ENCODE measurements around the gene EFNA2. TPM values are rescaled to one million over a fixed set of nuclear protein-coding genes. Genes with fewer than 3 reads are reported as not detected.

The EFNA2 gene
- total RNA-seq, 2 experiments from 2014 or later: not detected

GRCh38 chr19:1255186-1256161, 30.2 kb upstream of the EFNA2 start:
- peak overlapping the region; percentile 1 for H3K27ac Mint-ChIP-seq
- DNase-seq: no peak
- peaks cover 40% of the 10 kb centered on the region for H3K4me1 Mint-ChIP-seq
- no peak for ATAC-seq
- intact Hi-C loops (cut with DNase I, micrococcal nuclease): no loop called here
- peak overlapping the region; percentile 15 for H3K4me3 Mint-ChIP-seq
- H3K9me3 Mint-ChIP-seq (ENCODE audit: low read depth): no peaks in the 10 kb centered on the region
- H3K36me3 Mint-ChIP-seq (ENCODE audit: low read depth): peaks cover 60% of the 10 kb centered on the region
- H3K27me3 Mint-ChIP-seq: no peaks in the 10 kb centered on the region
- CTCF ChIA-PET: interaction anchor here (0.7 to 2.8 kb wide), 5 partner anchors 11 to 153 kb away, joined by 3 to 18 read pairs (median 4); partner anchors contain the start of gene CIRBP
- POLR2A ChIA-PET: interaction anchor here (0.7 to 2.7 kb wide), 2 partner anchors 13 to 174 kb away, joined by 3 to 7 read pairs; partner anchors contain the start of gene CIRBP

DNA sequence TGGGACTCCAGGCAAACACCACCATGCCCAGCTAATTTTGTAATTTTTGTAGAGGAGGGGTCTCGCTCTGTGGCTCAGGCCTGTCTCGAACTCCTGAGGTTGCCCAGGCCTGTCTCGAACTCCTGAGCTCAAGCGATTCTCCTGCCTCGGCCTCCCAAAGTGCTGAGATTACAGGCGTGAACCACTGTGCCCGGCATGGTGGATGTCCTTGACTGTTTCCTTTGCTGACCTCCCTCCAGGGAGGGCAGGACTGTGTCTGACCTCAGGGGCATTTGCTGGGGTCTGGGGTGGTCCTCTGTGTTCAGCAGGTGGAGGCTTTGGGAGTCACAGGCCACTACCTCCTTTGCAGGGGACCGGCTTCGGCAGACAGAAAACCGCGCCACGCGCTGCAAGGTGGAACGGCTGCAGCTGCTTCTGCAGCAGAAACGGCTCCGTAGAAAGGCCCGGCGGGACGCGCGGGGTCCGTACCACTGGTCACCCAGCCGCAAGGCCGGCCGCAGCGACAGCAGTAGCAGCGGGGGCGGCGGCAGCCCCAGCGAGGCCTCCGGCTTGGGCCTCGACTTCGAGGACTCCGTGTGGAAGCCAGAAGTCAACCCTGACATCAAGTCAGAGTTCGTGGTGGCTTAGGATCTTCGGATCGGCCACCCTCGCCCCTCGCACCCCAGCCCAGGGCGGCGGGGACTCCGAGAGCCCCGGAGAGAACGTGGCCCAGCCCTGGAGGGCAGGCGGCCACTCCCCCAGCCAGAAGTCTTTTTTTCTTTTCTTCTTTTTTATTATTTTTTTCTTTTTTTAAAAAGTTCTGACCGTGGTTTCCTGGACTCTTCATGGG, 28.8 kb upstream of the EFNA2 start:
- no peak for ATAC-seq
- CTCF ChIA-PET: interaction anchor here (0.7 to 1.8 kb wide), 5 partner anchors 12 to 154 kb away, joined by 3 to 6 read pairs (median 4); partner anchors contain the start of gene CIRBP

GRCh38 chr19:1257475-1258162, 28.1 kb upstream of the EFNA2 start:
- peak overlapping the region; percentile 95 for H3K4me3 Mint-ChIP-seq
- intact Hi-C loops (cut with DNase I, micrococcal nuclease): no loop called here
- H3K27me3 Mint-ChIP-seq: no peaks in the 10 kb centered on the region
- DNase-seq (no peak), ATAC-seq (no peak)
- peak overlapping the region; percentile 97 for H3K27ac Mint-ChIP-seq
- peaks cover 52% of the 10 kb centered on the region for H3K36me3 Mint-ChIP-seq (ENCODE audit: low read depth)
- POLR2A ChIA-PET: no interaction called here
- peaks cover 52% of the 10 kb centered on the region for H3K4me1 Mint-ChIP-seq
- CTCF ChIA-PET: interaction anchor here (1.8 kb wide), 1 partner anchor 13 kb away, joined by 6 read pairs; no protein-coding TSS in a partner anchor
- no peaks in the 10 kb centered on the region for H3K9me3 Mint-ChIP-seq (ENCODE audit: low read depth)

More for the DNA sequence above, 28.8 kb upstream of the EFNA2 start:
- Mint-ChIP-seq H3K4me1 (peaks cover 47% of the 10 kb centered on the region), H3K27me3 (no peaks in the 10 kb centered on the region), H3K36me3 (ENCODE audit: low read depth) (peaks cover 57% of the 10 kb centered on the region), H3K27ac (no peak overlapping the region), H3K9me3 (ENCODE audit: low read depth) (no peaks in the 10 kb centered on the region), H3K4me3 (peak overlapping the region; percentile 95)
- intact Hi-C loops (cut with DNase I, micrococcal nuclease): no loop called here
- DNase-seq: no peak
- POLR2A ChIA-PET: interaction anchor here (0.7 to 2.7 kb wide), 2 partner anchors 12 to 176 kb away, joined by 3 to 7 read pairs; partner anchors contain the start of gene CIRBP

DNA sequence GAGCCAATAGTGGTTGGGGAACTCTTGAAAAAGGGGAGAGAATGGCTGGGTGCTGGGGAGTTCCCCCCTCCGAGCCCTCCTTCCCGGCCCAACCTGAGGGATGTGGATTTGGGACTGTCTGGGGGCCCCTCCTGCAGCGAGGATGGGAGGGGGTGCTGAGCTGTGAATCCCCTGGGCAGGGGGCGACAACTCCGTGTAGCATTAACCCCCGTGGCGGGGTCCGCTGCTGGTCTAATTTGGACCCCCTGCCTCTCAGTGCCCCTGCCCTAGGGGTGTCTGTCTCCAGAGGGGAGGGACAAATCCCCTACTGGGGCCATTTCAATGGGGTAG, 27.5 kb upstream of the EFNA2 start:
- peak overlapping the region; percentile 97 for H3K27ac Mint-ChIP-seq
- ChIA-PET POLR2A (interaction anchor here (0.7 kb wide), 1 partner anchor 365 kb away, joined by 3 read pairs; the partner anchor contains the start of gene RNU6-9), CTCF (no interaction called here)
- peaks cover 52% of the 10 kb centered on the region for H3K36me3 Mint-ChIP-seq (ENCODE audit: low read depth)
- intact Hi-C loops (cut with DNase I, micrococcal nuclease): no loop called here
- H3K4me3 Mint-ChIP-seq: peak overlapping the region; percentile 95
- no peaks in the 10 kb centered on the region for H3K27me3 Mint-ChIP-seq
- no peaks in the 10 kb centered on the region for H3K9me3 Mint-ChIP-seq (ENCODE audit: low read depth)
- peaks cover 56% of the 10 kb centered on the region for H3K4me1 Mint-ChIP-seq
- ATAC-seq (no peak), DNase-seq (no peak)

DNA sequence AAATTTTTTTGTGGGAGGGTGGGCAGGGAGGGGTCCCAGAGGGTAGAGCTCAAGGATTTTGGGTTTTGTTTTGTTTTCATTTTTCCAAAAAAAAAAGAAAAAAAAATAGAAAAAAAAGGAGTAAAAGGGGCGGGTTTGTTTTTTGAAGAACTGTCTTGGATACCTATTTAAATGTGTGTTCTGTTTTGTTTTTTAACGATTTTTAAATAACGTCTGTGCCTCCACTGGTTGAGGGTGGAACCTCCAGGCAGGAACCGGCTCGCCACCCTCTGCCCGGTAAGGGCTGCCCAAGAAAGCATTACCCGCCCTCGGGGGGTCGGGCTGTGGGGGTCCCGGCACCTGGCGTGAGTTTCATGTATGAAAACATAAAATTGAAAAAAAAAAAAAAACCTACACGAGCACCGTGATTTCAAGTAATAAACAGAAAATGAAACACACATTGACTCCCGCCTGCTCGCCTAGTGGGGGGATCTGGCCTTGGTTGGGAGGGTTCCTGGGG, 26.9 kb upstream of the EFNA2 start:
- H3K27me3 Mint-ChIP-seq: no peaks in the 10 kb centered on the region

GRCh38 chr19:1259206-1259875, 26.3 kb upstream of the EFNA2 start:
- CTCF ChIA-PET: interaction anchor here (1.2 kb wide), 1 partner anchor 10 kb away, joined by 4 read pairs; the partner anchor contains the start of gene CIRBP
- DNase-seq (peak; percentile 82), ATAC-seq (peak; percentile 50)
- H3K27ac Mint-ChIP-seq: peak overlapping the region; percentile 97
- peaks cover 47% of the 10 kb centered on the region for H3K36me3 Mint-ChIP-seq (ENCODE audit: low read depth)
- H3K4me1 Mint-ChIP-seq: peaks cover 55% of the 10 kb centered on the region
- no peaks in the 10 kb centered on the region for H3K27me3 Mint-ChIP-seq
- POLR2A ChIA-PET: interaction anchor here (0.6 kb wide), 1 partner anchor 10 kb away, joined by 3 read pairs; the partner anchor contains the start of gene CIRBP
- peak overlapping the region; percentile 95 for H3K4me3 Mint-ChIP-seq
- intact Hi-C loops (cut with DNase I, micrococcal nuclease): no loop called here
- H3K9me3 Mint-ChIP-seq (ENCODE audit: low read depth): no peaks in the 10 kb centered on the region

More for the DNA sequence above, 26.9 kb upstream of the EFNA2 start:
- intact Hi-C loops (cut with DNase I, micrococcal nuclease): no loop called here
- ChIA-PET POLR2A (interaction anchor here (0.7 kb wide), 1 partner anchor 365 kb away, joined by 3 read pairs; the partner anchor contains the start of gene RNU6-9), CTCF (interaction anchor here (1.2 kb wide), 1 partner anchor 10 kb away, joined by 4 read pairs; the partner anchor contains the start of gene CIRBP)
- Mint-ChIP-seq H3K4me3 (peak overlapping the region; percentile 95), H3K4me1 (peaks cover 55% of the 10 kb centered on the region), H3K36me3 (ENCODE audit: low read depth) (peaks cover 48% of the 10 kb centered on the region), H3K9me3 (ENCODE audit: low read depth) (no peaks in the 10 kb centered on the region), H3K27ac (peak overlapping the region; percentile 97)
- DNase-seq: no peak
- peak; percentile 2 for ATAC-seq

- ATAC-seq (peak; percentile 19), DNase-seq (peak; percentile 77)
- CTCF ChIA-PET: interaction anchor here (1.2 to 2.3 kb wide), 2 partner anchors 9 to 16 kb away, joined by 4 to 17 read pairs; partner anchors contain the start of gene CIRBP
- Mint-ChIP-seq H3K27me3 (no peaks in the 10 kb centered on the region), H3K36me3 (ENCODE audit: low read depth) (peaks cover 39% of the 10 kb centered on the region), H3K9me3 (ENCODE audit: low read depth) (no peaks in the 10 kb centered on the region), H3K4me3 (peak overlapping the region; percentile 95), H3K27ac (peak overlapping the region; percentile 97), H3K4me1 (peaks cover 50% of the 10 kb centered on the region)
- intact Hi-C loops (cut with DNase I, micrococcal nuclease): loop anchor here (1.0 to 10.0 kb wide), 4 partner anchors 9 to 835 kb away; partner anchors contain the start of genes CIRBP (in 1 of the 2), GPX4 (in 1 of the 2), IZUMO4 (in 1 of the 2) and MOB3A (in 1 of the 2)
- POLR2A ChIA-PET: interaction anchor here (0.6 to 1.7 kb wide), 2 partner anchors 9 kb away, joined by 3 to 10 read pairs; partner anchors contain the start of gene CIRBP
Measured at GRCh38 chr19:1259876-1260748, 25.6 kb upstream of the EFNA2 start.

GRCh38 chr19:1260749-1261537, 24.7 kb upstream of the EFNA2 start:
- POLR2A ChIA-PET: interaction anchor here (0.6 to 1.7 kb wide), 3 partner anchors 8 to 247 kb away, joined by 4 to 10 read pairs (median 5); partner anchors contain the start of genes CIRBP and FAM174C
- CTCF ChIA-PET: interaction anchor here (0.8 to 2.3 kb wide), 5 partner anchors 17 to 196 kb away, joined by 3 to 17 read pairs (median 5); partner anchors contain the start of gene ATP5F1D
- DNase-seq (peak; percentile 99), ATAC-seq (peak; percentile 82)
- Mint-ChIP-seq H3K27me3 (no peaks in the 10 kb centered on the region), H3K9me3 (ENCODE audit: low read depth) (no peaks in the 10 kb centered on the region), H3K4me1 (peaks cover 54% of the 10 kb centered on the region), H3K36me3 (ENCODE audit: low read depth) (peaks cover 38% of the 10 kb centered on the region), H3K4me3 (peak overlapping the region; percentile 95), H3K27ac (peak overlapping the region; percentile 87)
- intact Hi-C loops (cut with DNase I, micrococcal nuclease): loop anchor here (1.0 to 10.0 kb wide), 5 partner anchors 8 to 834 kb away; partner anchors contain the start of genes CIRBP (in 1 of the 2), FAM174C (in 1 of the 2), GPX4 (in 1 of the 2) and IZUMO4 (in 1 of the 2)
